ENCODE results near the gene DPP10.
"Not testable (repeated sequence)": the region's sequence is repeated elsewhere in the genome, so short reads cannot be mapped to it uniquely, and the experiment has no call there.

The DPP10 gene

DNA sequence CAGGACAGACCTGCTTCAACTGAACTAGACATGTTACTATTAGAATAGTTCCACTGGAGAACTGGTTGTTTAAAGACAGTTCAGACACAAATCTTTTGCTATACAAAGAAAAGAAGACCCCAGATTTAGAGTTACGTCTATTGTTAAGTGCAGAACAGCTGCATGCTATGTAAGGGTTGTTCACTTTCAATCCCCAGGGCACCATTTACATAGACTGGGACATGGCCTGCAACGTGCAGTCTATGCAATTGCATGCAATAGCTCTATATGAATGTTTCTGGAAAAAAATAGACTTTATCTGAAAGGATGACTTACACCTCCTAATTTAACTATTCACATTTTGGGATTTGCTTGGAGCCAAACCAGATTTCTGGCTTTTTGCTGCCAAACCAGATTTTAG, 36.1 kb upstream of the DPP10 start:
- Histone ChIP-seq H3K27me3 (ENCODE audit: insufficient read depth, low read length, poor library complexity) (no peaks in the 10 kb centered on the region), H4K20me1 (ENCODE audit: insufficient read depth, low read length) (no peaks in the 10 kb centered on the region), H3K9me3 (ENCODE audit: insufficient read depth, low read length, severe bottlenecking) (no peaks in the 10 kb centered on the region), H2AFZ (ENCODE audit: low read depth, low read length) (no peak overlapping the region), H3K27ac (ENCODE audit: low read length) (no peak overlapping the region), H3K4me1 (ENCODE audit: insufficient read depth, low read length) (no peaks in the 10 kb centered on the region), H3K4me2 (ENCODE audit: insufficient read depth, low read length) (no peak overlapping the region), H3K4me3 (ENCODE audit: low read depth in 1 of 2, low read length in 2 of 2) (no peak overlapping the region), H3K9ac (ENCODE audit: low read depth, low read length) (no peak overlapping the region), H3K36me3 (ENCODE audit: insufficient read depth, low read length) (no peaks in the 10 kb centered on the region), H3K79me2 (ENCODE audit: insufficient read depth, low read length) (no peaks in the 10 kb centered on the region)
- TF ChIP-seq EZH2 (IDR thresholded peaks at IDR 0.05; ENCODE audit: borderline replicate concordance, low read depth, low read length, severe bottlenecking): no peak
- TF ChIP-seq, protein P1, sequence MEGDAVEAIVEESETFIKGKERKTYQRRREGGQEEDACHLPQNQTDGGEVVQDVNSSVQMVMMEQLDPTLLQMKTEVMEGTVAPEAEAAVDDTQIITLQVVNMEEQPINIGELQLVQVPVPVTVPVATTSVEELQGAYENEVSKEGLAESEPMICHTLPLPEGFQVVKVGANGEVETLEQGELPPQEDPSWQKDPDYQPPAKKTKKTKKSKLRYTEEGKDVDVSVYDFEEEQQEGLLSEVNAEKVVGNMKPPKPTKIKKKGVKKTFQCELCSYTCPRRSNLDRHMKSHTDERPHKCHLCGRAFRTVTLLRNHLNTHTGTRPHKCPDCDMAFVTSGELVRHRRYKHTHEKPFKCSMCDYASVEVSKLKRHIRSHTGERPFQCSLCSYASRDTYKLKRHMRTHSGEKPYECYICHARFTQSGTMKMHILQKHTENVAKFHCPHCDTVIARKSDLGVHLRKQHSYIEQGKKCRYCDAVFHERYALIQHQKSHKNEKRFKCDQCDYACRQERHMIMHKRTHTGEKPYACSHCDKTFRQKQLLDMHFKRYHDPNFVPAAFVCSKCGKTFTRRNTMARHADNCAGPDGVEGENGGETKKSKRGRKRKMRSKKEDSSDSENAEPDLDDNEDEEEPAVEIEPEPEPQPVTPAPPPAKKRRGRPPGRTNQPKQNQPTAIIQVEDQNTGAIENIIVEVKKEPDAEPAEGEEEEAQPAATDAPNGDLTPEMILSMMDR (IDR thresholded peaks at IDR 0.05; ENCODE audit: borderline replicate concordance, extremely low read depth, low read length, poor library complexity, severe bottlenecking): no peak
- ATAC-seq (ENCODE audit: insufficient read depth, low read depth): no peak
- no peak for DNase-seq

DNA sequence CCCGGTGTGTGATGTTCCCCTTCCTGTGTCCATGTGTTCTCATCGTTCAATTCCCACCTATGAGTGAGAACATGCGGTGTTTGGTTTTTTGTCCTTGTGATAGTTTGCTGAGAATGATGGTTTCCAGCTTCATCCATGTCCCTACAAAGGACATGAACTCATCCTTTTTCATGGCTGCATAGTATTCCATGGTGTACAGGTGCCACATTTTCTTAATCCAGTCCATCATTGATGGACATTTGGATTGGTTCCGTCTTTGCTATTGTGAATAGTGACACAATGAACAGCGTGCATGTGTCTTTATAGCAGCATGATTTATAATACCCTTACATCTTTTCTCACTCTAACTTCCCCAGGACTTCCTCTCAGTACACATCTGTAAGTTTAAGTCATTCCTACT, 35.1 kb upstream of the DPP10 start:
- ATAC-seq (ENCODE audit: insufficient read depth, low read depth): not testable (repeated sequence)

DNA sequence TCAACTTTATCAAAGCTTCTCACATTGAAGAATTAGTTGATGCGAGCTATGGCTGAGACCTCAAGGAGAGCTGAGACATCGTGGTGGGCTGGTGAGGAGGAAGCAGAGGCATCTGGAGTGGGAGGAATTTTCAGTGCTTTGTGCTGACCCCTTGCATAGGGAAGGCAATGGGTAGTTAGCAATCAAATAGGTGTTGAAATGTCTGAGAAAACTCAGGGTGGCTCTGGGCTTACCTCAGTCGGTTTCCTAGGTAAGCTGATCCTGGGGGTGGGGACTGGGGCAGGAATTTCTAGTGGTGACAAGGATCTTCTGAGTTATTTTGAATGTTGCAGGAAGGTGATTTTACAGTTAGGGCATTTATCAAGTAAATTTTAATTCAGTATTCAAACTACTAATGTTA, 20.7 kb upstream of the DPP10 start:
- no peaks in the 10 kb centered on the region for H3K4me1 ChIP-seq (ENCODE audit: insufficient read depth, low read length)
- TF ChIP-seq, protein P1 (IDR thresholded peaks at IDR 0.05; ENCODE audit: borderline replicate concordance, extremely low read depth, low read length, poor library complexity, severe bottlenecking): no peak
- no peak for TF ChIP-seq EZH2 (IDR thresholded peaks at IDR 0.05; ENCODE audit: borderline replicate concordance, low read depth, low read length, severe bottlenecking)
- DNase-seq: no peak
- H3K9ac ChIP-seq (ENCODE audit: low read depth, low read length): no peak overlapping the region
- H3K36me3 ChIP-seq (ENCODE audit: insufficient read depth, low read length): no peaks in the 10 kb centered on the region
- H3K9me3 ChIP-seq (ENCODE audit: insufficient read depth, low read length, severe bottlenecking): no peaks in the 10 kb centered on the region
- no peaks in the 10 kb centered on the region for H3K79me2 ChIP-seq (ENCODE audit: insufficient read depth, low read length)
- H3K27ac ChIP-seq (ENCODE audit: low read length): no peak overlapping the region
- no peaks in the 10 kb centered on the region for H4K20me1 ChIP-seq (ENCODE audit: insufficient read depth, low read length)
- no peak for ATAC-seq (ENCODE audit: insufficient read depth, low read depth)
- H3K4me3 ChIP-seq (ENCODE audit: low read depth in 1 of 2, low read length in 2 of 2): no peak overlapping the region
- H3K27me3 ChIP-seq (ENCODE audit: insufficient read depth, low read length, poor library complexity): no peaks in the 10 kb centered on the region
- no peak overlapping the region for H3K4me2 ChIP-seq (ENCODE audit: insufficient read depth, low read length)
- H2AFZ ChIP-seq (ENCODE audit: low read depth, low read length): no peak overlapping the region

More for the DNA sequence above, 35.1 kb upstream of the DPP10 start:
- H3K4me1 ChIP-seq (ENCODE audit: insufficient read depth, low read length); H3K27me3 ChIP-seq (ENCODE audit: insufficient read depth, low read length, poor library complexity); H4K20me1 ChIP-seq (ENCODE audit: insufficient read depth, low read length); H3K79me2 ChIP-seq (ENCODE audit: insufficient read depth, low read length); H3K36me3 ChIP-seq (ENCODE audit: insufficient read depth, low read length); H3K9ac ChIP-seq (ENCODE audit: low read depth, low read length); H3K4me2 ChIP-seq (ENCODE audit: insufficient read depth, low read length); DNase-seq; H2AFZ ChIP-seq (ENCODE audit: low read depth, low read length); H3K27ac ChIP-seq (ENCODE audit: low read length); H3K9me3 ChIP-seq (ENCODE audit: insufficient read depth, low read length, severe bottlenecking); H3K4me3 ChIP-seq (ENCODE audit: low read depth in 1 of 2, low read length in 2 of 2): not testable (repeated sequence)

DNA sequence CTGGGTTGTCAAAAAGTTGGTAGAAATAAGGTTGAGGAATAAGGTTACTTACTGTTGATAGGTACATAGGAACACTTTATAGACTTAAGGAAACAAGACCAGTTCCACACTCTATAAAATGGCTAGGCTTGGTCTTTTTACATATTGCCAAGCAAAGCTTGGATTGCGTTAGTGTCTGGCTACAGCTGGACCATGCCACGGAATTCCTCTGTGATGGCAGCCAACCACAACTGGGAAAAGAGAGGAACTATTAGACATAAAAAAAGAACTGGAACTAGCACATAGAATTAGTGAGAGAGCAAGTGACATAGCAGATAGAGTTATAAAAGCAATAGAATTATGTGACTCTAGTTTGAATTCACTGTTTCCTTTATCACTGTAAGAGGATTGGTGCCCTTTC, 17.7 kb upstream of the DPP10 start:
- TF ChIP-seq, protein P1 (IDR thresholded peaks at IDR 0.05; ENCODE audit: borderline replicate concordance, extremely low read depth, low read length, poor library complexity, severe bottlenecking): no peak
- TF ChIP-seq EZH2 (IDR thresholded peaks at IDR 0.05; ENCODE audit: borderline replicate concordance, low read depth, low read length, severe bottlenecking): no peak
- no peaks in the 10 kb centered on the region for H3K79me2 ChIP-seq (ENCODE audit: insufficient read depth, low read length)
- no peaks in the 10 kb centered on the region for H3K36me3 ChIP-seq (ENCODE audit: insufficient read depth, low read length)
- no peak overlapping the region for H3K4me3 ChIP-seq (ENCODE audit: low read depth in 1 of 2, low read length in 2 of 2)
- no peaks in the 10 kb centered on the region for H3K27me3 ChIP-seq (ENCODE audit: insufficient read depth, low read length, poor library complexity)
- H3K4me1 ChIP-seq (ENCODE audit: insufficient read depth, low read length): no peaks in the 10 kb centered on the region
- H4K20me1 ChIP-seq (ENCODE audit: insufficient read depth, low read length): no peaks in the 10 kb centered on the region
- H2AFZ ChIP-seq (ENCODE audit: low read depth, low read length): no peak overlapping the region
- DNase-seq (no peak), ATAC-seq (ENCODE audit: insufficient read depth, low read depth) (no peak)
- H3K9me3 ChIP-seq (ENCODE audit: insufficient read depth, low read length, severe bottlenecking): no peaks in the 10 kb centered on the region
- H3K4me2 ChIP-seq (ENCODE audit: insufficient read depth, low read length): no peak overlapping the region
- no peak overlapping the region for H3K27ac ChIP-seq (ENCODE audit: low read length)
- no peak overlapping the region for H3K9ac ChIP-seq (ENCODE audit: low read depth, low read length)

Measured in DND-41 (cell line).